GM18499 (cell line): ENCODE measurements around the gene MAP3K4.

Experiments used
- ATAC-seq: cut with Tn5 transposase; IDR thresholded peaks from one replicate; pipeline ENCODE4 v1.9.1; 2021; ENCODE audit warnings: moderate number of reproducible peaks; ENCODE audit not compliant: insufficient read depth, unreplicated experiment

The MAP3K4 gene, protein sequence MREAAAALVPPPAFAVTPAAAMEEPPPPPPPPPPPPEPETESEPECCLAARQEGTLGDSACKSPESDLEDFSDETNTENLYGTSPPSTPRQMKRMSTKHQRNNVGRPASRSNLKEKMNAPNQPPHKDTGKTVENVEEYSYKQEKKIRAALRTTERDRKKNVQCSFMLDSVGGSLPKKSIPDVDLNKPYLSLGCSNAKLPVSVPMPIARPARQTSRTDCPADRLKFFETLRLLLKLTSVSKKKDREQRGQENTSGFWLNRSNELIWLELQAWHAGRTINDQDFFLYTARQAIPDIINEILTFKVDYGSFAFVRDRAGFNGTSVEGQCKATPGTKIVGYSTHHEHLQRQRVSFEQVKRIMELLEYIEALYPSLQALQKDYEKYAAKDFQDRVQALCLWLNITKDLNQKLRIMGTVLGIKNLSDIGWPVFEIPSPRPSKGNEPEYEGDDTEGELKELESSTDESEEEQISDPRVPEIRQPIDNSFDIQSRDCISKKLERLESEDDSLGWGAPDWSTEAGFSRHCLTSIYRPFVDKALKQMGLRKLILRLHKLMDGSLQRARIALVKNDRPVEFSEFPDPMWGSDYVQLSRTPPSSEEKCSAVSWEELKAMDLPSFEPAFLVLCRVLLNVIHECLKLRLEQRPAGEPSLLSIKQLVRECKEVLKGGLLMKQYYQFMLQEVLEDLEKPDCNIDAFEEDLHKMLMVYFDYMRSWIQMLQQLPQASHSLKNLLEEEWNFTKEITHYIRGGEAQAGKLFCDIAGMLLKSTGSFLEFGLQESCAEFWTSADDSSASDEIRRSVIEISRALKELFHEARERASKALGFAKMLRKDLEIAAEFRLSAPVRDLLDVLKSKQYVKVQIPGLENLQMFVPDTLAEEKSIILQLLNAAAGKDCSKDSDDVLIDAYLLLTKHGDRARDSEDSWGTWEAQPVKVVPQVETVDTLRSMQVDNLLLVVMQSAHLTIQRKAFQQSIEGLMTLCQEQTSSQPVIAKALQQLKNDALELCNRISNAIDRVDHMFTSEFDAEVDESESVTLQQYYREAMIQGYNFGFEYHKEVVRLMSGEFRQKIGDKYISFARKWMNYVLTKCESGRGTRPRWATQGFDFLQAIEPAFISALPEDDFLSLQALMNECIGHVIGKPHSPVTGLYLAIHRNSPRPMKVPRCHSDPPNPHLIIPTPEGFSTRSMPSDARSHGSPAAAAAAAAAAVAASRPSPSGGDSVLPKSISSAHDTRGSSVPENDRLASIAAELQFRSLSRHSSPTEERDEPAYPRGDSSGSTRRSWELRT (N-terminal part only)

GRCh38 chr6:160991406-160992060 is at the start of gene MAP3K4:
MAP3K4 (plus strand) TSS chr6:160991769; CDS start chr6:160991932, 163 bp downstream.
- ATAC-seq = peak; percentile 39

DNA sequence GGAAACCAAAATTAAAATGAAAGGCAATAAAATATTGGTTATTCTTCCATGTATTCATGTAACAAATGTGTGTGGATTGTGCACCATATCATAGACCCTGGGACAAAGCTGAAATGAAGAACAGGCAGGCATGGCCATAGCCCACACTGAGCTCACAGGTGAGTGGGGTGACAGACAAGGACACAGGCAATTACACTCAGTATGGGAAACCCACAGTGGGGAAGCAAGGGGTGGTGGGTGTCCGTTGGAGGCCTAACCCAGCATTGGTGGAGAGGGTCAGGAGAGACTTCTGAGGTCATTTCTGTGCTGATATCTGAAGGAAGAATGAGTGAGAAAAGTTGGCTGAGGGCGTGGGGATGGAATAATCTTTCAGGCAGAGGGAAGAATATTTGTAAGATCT is 47.6 kb upstream of the MAP3K4 start:
- ATAC-seq = no peak

DNA sequence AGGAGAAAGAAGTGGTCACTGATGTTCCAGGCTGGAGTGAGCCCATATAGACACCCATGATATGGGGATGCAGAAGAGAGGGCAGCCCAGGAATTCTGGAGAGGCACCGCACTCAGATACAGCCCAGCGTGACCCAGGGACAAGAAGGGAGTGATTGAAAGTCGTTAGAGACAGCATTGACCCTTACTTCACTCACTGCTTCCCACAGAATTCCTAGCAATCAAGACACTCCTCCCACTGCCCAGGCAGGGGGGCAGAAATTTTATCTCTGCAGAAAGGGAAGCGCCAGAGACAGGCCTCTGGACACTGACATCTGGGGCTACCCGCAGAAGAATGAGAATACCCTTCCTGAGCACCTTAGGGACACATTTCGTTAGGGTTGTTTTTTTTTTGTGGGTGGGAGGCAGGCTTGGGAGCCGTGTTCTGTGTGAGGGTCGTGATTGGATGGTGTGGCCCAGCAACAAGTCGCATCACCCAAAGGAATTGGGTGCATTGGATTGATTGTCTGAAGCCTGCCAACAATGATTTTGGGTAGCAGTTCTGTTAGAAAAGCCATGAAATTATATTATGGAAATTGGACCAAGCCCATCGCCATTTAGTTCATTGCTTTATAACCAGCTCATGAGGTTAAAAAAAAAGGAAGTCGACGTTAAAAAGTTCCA is 45.9 kb upstream of the MAP3K4 start:
- ATAC-seq = no peak

DNA sequence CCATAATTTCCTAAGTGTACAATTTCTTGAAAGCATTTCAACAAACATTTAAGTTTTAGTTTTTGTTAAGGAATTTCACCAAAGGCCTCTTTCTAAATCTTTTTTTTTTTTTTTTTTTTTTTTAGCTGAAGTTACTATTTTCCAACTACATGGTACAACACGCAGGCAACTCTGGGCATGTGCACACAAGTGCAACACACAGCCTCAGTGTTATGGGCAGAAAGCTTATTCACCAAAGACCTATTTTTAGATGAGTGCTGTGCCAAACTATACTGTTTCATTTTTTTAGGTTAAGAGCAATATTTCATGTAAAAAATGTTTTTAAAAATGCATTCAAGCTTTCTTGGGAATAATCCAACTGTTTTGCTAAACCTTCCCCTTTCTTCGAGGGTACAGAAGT is 42.0 kb upstream of the MAP3K4 start:
- ATAC-seq = no peak

- no peak for ATAC-seq
Observed at GRCh38 chr6:160950507-160950906, 41.1 kb upstream of the MAP3K4 start.

GRCh38 chr6:160951187-160952030 is 40.2 kb upstream of the MAP3K4 start:
- no peak for ATAC-seq

GRCh38 chr6:160952633-160953281 is 38.8 kb upstream of the MAP3K4 start:
- ATAC-seq = no peak

- ATAC-seq = no peak
Observed at GRCh38 chr6:160955508-160956295, 35.9 kb upstream of the MAP3K4 start.

DNA sequence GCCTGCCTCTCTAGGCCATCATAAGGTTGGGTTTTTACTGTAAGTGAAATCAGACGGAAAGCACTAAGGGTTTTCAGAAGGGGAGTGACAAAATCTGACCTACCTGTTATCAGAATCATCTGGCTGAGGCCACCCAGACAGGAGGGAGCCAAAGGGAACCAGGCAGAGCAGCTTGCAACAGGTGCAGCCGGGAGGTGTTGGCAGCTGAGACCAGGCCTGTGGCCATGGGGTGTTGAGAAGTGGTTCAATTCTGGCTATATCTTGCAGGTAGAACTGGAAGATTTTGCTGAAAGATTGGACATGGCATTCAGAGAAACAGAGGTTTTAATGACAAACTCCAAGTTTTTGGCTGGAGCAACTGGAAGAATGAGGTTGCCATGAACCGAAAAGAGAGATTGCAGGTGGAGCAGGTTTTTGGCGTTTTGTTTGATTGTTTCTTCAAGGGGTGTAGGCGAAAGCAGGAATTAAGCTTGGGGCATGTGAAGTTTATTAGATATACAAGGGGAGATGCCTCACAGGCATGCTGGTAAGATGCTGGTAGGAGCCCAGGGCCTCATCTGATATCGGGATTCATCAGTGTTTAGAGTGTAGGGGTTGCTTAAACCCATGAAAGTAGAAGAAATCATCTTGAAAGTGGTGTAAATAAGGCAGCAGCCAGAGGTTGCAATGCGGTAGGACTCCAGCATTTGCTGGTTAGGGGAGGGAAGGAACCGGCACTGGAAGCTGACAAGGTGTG is 35.1 kb upstream of the MAP3K4 start:
- ATAC-seq = no peak

DNA sequence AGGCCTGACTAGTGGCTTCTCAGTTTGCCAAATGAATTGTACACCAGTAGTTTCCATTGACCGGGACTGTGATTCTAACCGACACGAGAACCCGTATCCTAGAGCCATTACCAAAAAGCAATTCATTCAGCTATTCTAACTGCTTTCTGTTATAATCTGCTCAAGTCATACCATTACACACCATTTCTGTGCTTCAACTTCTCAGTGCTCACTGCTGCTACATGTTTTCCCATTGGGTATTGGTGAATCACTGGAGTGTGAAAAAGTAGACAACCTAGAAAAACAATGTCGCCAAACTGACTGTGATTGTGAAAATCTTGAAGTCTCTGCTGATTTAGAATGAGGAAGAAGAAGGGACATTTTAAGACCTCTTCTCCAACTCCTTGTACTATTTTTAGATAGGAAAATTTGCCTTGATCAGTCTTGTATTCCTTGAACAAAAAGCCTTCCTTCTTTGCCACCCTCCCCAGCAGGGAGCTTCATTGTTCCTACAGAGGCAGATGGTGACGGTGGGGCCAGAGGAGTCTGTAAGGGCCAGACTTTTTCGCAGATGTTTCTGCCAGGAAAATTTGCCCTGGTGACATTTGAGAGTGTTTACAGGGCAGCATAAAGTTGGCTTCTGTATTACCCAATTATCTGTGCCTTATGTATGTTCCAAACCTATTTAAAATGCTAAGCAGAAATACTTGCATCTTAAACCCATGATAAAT is 31.7 kb upstream of the MAP3K4 start:
- no peak for ATAC-seq

GRCh38 chr6:160960839-160961238 is 30.7 kb upstream of the MAP3K4 start:
- no peak for ATAC-seq

- ATAC-seq = no peak
Observed at GRCh38 chr6:160962835-160963623, 28.5 kb upstream of the MAP3K4 start.

DNA sequence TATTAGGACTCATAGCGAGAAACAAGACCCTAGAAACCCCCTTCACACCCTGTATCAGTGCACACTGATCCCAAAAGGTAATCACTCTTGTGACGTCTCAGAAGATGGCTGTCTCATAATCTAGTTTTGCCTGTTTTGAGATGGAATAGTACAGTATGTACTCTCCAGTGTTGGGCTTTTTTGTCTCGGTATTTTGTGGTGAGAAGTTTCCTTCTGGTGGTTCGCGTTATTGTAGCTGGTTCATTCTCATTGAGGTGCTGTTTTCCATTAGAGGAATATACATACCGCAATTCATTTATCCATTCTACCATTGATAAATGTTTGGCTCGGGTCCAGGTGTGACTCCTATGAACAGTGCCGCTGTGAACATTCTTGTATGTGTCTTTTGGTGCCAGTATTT is 27.9 kb upstream of the MAP3K4 start:
- ATAC-seq = no peak

DNA sequence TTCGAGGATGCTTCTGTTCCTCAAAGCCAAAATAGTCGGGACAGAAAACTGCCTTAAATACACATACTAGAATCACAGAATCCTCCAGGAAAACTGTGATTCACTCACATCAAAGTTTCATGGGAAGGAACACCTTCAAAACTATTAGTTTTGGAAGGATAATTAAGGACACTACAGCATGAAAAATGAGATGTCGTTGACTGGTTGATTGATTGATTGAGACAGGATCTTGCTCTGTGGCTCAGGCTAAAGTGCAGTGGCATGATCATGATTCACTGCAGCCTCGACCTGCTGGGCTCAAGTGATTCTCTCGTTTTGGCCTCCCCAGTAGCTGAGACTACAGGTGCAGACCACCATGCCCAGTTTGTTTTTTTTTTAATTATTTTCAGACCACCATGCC is 25.7 kb upstream of the MAP3K4 start:
- no peak for ATAC-seq

DNA sequence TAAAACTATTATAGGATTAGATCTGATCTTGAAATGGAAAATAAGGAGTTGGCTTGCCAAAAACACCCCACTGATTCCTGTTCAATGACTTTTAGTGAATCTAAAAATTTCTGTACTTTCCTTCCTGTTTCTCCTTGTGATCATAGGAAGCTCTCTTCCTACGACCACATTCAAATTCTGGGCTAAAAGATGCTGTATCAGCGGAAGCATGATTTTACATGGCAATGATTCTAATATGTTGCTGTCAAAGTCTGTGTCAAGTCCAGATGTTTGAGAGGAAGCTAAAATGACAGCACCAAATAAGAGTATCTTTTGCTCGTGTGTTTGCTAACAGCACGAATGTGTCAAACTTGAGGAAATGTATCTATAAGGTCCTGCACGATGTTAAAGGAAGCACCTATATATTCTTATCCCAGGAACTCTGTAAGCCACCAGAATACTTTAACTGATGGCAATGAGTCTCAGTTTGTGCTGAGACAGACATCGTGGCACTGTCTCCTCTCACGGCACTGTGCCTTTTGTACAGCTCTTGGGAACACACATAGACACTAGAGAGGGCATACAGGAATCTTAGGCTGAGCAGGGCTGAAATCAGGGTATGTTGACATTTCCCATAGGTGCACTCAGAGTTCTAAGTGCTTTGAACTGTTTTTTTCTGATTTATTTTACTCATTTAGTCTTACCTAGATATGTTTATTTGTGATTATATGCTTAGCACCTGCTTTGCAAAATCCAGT is 24.9 kb upstream of the MAP3K4 start:
- no peak for ATAC-seq
